CD4-positive, alpha-beta T cell treated with Interferon alpha-2 for 1 hour (primary cell): ENCODE data around the gene VARS2.
A peak's percentile ranks its signal among the peaks of the same experiment; 100 is the strongest.

ENCODE experiments used
- DNase-seq, 2 donors: peaks; one replicate each; pipeline ENCODE4 v3.0.0-alpha.2; 2020 to 2022

Gene VARS2

DNA sequence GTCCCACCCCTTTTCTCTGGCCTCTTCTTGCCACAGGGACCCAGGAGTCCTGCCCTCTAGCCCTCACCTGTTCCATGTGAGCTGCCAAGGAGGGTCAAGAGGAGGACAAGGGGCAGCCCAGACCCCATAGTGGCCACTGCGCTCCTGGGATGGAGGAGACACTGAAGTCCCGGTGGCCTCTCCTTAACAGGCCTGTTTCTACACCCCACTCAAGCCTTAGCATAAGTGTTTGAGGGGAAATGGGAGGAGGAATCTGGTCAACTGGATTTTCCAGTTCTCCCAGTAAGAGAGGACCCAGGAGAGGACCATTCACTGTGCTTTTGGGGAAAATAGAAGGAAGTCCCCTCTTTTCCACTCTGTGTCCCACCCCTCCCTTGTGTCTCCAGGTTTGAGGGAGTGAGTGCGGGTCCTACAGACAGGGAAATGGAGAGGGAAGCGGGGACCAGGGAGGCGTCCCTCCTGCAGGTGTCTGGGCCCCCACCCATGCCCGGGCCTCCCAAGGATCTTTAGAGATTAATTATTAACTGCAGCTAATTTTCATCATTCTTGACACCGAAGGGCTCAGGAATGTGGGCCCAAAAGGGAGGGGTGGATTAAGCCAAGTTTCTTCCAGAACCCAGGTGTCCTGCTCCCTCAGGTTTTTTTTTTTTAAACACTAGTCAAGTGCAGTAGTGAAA, 18.1 kb downstream of the VARS2 start, which contains the start of gene SFTA2:
Gene SFTA2, minus strand, starts transcription at position 202 of the 677 bp plus-strand sequence. Its CDS starts 74 bp downstream, at position 128.
- DNase-seq: no peak

DNA sequence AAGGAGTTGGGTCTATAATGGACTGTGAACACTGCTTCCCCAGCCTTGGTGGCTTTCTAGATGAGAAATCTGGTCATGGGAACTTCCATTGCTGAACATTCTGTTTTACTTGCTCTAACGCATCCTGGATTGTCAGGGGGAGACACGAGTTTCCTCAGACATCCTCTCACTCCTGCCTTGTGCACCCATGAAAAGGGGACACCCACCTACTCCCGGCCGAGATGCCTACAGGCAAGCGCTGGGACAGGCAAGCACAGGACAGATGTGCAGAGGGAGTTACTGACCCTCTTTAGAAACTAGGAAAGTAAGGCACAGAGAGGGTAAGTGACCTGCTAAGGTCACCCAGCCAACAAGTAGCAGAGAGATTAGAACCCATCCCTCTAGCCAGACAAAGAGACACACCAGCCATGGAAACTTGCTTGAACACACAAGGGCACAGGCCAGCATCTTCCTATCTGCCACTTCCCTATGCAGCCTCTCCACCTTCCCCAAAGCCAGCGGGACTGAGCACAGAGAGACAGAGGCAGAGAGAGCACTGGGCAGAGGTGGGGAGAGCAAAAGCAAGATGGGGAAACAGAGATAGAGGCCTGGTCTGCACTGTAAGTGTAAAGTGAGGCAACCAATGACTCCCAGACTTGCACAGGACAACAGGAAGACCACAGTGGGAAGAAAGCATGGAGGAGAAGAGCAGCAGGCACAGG, 18.8 kb downstream of the VARS2 start:
- DNase-seq: no peak

DNA sequence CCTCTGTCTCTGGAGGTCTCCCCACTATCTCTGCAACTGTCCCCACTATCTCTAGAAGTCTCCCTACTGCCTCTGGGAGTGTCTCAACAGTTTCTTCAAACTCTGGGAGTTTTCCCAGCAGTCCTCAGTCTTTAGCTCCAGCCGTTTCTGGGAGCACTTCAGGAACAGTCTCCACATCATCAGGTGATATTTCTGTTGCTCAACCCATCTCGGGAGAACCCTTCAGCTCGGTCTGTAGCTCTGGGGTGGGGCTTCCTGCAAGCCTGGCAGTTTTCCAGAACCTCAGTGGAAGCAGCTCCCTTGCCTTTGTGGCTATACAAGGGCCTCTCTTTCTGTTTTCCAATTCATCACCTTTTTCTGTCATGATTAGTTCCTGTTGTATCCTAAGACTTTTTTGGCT, 21.0 kb downstream of the VARS2 start:
- no peak for DNase-seq

DNA sequence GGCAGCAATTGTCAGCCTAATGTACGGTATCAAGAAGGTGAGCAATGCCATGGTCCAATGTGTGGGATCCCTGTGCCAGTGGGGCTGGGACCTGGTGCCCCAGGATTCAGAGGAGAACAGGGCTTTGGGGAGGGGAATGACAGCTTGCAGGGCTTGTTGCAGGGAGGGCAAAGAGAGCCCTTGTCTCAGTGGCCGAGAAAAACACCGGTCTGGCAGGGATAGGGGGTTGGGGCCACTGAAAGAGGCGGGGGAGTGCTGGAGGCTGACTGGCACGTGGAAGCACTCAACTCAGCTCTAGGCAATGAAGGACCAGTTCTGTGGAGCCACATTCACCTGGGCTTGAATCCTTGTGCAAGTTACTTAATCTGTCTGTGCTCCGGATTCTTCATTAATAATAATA, 23.2 kb downstream of the VARS2 start:
- no peak for DNase-seq

DNA sequence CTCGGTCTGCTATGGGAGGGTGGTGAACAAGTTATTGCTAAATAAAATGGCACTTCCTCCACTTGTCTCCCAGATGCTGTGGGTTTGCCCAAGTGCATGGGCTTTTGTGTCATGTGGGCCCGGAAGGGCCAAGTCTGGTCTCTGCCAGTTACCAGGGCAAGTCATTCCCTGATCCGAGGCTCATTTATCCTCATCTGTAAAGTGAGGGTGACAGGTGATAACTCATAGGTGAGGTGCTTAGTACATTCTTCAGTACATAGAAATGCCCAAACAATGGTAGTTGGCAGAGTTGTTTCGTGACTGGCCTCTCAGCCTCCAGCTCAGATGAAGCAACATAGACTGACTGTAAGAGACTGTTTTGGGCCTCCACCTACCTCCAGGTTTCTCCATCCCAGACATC, 24.7 kb downstream of the VARS2 start:
- DNase-seq: no peak

DNA sequence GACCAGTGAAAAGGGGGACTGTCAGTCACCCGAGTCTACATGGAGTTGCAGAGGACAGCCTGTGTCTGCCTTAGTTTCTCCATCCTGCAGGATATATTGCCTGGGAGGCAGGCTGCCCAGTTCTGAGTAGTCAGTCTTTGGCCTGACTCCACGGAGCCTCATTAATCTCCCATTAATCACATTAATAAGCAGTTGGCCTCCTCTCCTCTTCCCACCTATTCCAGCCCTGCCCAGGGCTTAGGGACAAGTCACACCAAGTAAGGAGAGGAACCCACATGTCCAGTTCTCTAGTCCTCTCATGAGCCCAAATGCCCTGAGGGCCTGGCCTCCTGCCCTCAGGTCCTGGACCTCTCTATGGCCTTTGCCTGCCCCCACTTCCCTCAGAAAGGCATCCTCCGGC, 25.4 kb downstream of the VARS2 start:
- no peak for DNase-seq

DNA sequence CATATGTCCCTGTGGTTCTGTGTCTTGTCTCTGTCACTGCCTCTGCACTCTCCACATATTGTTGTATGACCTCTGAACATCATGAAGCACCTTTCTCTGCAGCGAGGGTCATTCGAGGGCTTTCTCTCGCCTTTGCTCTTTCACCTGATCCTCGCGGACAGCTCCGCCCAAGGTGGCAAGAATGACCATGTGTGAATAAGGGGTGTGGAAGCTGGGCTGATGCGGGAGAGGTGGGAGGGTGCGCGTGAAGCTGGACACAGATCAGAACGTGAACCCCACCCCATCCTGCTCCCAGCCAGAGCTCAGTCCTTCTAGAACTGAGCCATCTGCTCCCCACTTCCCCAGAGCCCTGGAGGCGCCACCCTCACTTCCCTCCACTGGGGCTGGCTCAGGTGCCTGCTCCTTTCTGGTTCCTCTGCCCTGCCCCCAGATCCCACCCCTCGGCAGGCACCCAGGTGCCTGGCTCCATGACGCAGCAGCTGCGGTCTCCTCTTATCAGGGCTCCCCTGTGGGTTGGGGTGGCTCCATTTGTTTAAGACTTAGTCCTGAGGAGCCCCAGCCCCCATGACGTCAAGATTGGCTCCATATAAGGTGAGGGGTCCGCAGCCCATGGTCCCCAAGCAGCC, 26.4 kb downstream of the VARS2 start, which contains the start of gene MUCL3:
Gene MUCL3, plus strand, starts transcription at position 613 of the 626 bp plus-strand sequence. CDS start 27 bp downstream, outside the sequence.
- DNase-seq: no peak

DNA sequence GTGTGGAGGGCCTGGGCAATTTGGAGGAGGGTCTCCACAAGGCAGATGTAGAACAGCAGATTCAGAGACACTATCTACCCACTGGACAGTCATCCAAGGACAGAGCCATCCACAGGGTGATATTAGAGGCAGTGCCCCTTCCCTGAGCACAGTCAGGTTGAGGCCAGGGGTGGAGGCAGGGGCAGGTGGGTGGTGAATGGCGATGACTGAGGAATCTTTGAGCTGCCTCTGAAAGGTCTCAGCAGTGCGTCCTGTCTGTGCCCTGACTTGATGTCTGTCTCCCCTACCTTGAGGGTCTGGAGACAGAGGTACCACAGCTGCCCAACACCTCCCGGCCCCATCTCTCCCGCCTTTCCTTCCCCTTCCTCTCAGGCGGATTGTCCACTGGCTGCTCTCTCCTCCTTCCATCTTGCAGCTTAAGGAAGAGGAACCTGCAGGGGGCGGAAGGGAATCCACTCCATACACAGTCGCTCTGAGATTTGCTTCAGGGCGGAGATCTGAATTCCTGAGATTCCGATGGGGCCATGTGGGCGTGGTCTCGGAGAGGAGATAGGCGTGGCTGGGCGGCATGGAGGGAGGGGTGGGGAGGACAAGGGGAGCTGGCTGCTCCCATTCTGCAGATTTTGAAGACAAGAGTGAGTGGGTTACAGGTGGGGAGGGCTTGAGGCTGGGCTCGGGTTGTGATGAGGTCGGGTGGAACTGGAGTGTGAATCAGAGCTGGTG, 28.5 kb downstream of the VARS2 start:
- DNase-seq: no peak

DNA sequence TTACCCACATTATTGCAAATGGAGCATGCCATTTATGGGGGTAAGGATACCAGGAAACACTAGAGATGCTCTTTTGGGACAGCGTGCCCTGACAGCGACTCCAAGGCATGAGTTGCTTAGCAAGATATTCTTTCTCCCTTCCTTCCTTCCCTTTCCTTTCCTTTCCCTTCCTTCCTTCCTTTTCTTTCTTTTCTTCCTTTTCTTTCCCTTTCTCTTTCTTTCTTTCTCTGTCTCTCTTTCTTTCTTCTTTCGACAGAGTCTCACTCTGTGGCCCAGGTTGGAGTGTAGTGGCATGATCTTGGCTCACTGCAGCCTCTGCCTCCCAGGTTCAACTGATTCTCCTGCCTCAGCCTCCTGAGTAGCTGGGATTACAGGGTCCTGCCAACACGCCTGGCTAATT, 30.0 kb downstream of the VARS2 start:
- no peak for DNase-seq

DNA sequence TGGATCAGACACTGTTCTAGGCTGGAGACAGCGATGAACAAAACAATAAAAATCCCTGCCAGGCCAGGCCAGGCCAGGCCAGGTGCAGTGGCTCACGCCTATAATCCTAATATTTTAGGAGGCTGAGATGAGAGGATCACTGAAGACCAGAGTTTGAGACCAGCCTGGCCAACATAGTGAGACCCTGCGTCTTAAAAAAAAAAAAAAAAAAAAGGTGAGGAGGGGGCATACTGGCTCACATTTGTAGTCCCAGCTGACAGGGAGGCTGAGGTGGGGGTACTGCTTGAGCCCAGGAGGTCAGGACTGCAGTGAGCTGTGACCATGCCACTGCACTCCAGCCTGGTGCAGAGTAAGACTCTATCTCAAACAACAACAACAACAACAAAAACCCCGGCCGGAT, 31.2 kb downstream of the VARS2 start:
- no peak for DNase-seq

DNA sequence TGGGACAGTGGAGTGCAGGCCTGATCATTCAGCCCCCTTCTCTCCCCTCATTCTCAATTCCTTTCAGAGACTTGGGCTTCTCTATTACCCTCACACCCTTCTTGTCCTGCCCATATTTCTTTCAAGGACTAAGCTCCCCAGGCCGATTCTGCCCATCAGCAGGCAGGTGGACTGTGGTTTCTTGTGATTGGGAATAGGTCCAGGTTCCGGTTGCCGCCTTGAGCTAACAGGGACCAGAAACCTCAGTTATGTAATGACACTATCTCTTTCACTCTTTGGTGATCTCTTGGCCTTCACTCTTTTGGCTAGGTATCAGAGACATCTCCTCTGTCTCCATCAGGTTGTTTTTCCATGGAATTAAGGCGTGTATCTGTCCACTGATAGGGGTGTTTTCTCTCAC, 33.2 kb downstream of the VARS2 start:
- DNase-seq: no peak

DNA sequence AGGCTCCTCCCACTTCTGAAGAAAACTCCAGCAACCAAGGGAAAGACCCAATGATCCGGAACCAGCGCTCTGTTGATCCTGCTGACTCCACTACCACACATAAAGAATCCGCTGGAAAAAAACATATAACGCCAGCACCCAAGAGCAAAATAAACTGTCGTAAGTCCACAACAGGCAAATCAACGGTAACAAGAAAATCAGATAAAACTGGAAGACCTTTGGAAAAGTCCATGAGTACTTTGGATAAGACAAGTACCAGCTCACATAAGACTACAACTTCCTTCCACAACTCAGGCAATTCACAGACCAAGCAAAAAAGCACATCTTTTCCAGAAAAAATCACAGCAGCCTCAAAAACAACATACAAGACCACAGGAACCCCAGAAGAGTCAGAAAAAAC, 34.8 kb downstream of the VARS2 start:
- DNase-seq: no peak

DNA sequence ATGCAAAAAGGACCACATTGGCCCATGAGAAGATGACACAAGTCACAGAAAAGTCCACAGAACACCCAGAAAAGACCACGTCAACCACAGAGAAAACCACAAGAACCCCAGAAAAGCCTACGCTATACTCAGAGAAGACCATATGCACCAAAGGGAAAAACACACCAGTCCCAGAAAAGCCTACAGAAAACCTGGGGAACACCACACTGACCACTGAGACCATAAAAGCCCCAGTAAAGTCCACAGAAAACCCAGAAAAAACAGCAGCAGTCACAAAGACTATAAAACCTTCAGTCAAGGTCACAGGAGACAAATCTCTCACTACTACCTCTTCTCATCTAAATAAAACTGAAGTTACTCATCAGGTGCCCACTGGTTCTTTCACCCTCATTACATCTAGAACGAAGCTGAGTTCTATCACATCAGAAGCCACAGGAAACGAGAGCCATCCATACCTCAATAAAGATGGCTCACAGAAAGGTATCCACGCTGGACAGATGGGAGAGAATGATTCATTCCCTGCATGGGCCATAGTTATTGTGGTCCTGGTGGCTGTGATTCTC, 38.0 kb downstream of the VARS2 start:
- no peak for DNase-seq

DNA sequence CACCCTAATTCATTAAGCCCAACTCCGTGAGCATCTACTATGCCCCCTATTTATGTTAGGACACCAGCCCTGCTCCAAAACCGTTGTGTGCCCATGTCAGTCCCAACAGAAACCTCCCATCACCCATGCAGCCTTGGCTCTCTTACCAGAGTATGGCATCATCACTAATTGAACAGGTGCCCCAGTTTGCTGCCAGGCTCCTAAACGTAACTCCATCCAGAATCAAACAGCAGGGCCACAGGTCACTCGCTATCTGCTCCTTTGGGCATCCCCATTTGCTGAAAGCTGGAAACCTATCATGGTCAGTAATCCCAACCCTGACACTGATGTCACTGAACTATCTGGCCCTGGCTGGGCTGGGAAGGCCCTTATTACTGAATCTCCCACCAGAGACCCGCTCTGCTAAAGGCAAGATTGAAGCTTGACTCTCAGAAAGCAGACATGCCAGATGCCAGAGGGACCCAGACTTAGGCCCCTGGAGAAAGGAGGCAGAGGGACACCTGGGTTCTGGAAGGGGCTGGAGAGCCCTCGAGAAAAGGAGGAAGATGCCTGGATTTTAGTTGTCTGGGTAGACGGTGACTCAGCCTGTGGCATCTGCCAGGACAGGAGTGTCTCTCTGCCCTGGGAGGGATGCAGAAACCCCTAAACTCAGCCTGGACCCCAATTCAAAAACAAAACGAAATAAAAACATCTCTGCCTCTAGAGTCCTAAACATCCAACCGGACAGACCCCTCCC, 40.8 kb downstream of the VARS2 start:
- no peak for DNase-seq

DNA sequence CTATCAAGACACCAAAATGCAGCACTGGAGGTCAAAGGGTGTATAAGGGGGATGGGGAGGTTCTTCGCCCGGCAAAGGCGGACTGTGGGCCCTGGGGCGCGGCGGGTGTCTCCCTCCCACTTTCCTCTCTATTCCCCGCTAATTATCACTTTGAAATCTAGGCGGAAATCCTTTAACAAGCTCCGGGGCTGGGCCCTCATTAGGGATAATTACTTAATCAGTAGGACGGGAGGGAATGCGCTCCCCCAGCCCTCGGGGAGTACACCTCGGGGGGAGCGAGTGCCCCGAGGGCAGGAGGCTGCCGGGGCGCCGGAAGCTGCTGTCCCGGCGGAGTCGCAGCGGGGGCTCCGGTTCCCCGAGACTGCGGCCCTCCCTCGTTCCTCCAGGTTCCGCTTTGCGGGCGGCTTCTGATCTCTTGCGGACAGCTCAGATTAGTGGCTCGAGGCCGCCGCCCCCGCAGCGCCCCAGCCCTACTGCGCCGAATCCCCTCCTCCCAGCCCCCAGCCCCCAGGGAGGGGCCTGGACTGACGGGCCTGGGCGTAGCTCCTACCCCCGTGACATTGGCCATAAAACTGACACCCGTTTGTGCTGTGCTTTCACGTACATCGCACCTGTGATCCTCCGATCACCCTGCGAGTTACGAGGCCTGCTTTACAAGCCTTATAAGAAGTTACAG, 41.5 kb downstream of the VARS2 start:
- peak; percentile 63 to 77 for DNase-seq

DNA sequence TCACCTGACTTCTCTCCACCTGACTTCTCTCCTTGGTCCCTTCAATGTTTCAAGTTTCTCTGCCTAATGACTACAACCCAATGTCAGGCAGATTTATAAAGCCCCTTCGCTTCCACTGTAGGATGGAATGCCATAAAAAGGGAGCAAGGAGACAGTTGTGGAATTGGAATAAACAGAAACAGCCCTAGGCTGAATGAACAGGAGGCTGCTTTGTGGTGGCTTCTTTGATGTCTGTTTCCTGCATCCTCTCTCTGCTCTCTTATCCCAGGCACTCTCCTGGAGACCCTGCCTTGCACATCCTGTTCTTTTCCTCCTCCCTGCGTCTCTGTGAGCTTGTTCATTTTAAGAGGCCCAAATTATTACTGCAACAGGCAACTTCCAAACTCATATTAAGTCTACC, 43.7 kb downstream of the VARS2 start:
- no peak for DNase-seq

DNA sequence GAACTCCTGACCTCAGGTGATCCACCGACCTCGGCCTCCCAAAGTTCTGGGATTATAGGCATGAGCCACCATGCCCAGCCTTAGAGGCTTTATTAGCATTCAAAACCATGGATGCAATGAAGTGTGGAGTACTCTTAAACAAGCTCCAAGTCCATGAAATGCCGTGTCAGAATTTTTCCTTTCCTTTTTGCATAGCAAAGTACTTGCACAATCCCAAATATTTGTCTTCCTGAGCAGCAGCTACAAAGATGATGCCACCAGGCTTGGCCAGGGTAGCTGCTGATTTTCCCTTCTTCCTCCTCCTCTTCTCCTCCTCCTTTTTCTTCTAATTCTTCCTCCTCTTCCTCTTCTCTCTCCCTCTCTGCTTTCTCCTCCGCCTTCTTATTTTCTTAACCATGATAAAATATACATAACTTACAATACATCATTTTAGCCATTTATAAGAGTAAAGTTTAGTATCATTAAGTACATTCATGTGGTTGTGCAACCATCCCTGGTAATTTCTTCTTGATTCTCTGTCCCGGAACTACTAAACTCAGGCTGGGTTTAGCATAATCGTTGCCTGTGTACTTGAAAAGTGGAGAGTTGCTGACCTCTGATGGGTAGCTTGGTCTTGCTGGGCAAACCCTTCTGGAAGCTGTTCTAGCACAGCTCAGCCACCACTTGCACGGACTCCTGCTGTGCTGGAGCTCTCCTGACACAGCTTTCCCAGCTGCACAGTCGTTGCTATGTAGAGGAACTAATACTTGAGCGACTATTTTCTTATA, 47.1 kb downstream of the VARS2 start:
- no peak for DNase-seq

DNA sequence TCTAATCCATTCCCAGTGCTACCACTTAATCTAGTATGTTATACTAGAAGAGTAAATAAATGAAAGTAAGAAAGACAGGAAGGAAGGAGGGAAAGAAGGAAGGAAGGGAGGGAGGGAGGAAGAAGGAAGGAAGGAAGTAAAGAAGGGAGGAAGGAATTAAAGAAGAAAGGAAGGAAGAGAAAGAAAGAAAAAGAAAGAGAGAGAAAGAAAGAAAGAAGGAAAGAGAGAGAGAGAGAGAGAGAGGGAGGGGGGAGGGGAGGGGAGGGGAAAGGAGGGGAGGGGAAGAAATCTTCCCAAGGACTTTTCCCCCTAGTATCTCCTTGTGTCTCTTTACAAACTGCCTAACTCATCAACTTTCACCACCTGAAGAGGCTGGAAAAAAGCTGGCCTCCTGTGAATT, 48.7 kb downstream of the VARS2 start:
- DNase-seq: no peak

DNA sequence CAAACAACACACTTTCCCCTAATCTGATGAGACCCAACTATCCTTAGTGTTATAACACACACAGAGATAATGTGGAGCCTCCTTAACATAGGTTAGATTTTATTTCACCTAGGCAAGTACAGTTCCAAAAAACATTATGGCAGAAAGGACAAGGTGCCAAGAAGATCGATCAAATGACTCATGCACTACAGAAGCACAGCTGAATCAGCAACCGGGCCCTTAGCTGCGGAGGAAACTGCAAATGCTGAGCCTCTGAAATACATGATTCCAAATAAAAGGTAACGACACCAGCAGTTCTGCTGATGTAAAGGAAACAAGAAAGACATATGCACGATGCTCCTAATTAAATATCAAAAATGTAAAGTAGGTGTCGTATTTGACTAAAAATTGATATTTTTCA, 49.6 kb downstream of the VARS2 start:
- no peak for DNase-seq

DNA sequence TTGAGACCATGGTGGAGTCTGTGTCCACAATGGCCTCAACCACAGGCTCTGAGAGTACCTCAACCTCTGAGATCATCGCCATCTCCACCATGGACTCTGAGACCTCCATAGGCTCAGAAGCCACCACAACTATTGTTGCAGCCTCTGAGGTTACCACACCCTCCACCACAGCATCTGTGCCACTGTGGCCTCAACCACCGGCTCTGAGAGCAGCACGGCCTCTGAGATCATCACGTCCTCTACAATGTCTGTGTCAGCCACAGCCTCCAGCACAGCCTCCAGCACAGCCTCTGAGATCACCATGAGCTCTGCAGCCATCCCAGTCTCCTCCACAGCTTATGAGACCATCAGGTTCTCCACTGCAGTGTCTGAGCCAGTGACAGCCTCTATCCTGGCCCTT, 50.0 kb downstream of the VARS2 start:
- DNase-seq: peak in 1 of 2 donors; percentile 27

DNA sequence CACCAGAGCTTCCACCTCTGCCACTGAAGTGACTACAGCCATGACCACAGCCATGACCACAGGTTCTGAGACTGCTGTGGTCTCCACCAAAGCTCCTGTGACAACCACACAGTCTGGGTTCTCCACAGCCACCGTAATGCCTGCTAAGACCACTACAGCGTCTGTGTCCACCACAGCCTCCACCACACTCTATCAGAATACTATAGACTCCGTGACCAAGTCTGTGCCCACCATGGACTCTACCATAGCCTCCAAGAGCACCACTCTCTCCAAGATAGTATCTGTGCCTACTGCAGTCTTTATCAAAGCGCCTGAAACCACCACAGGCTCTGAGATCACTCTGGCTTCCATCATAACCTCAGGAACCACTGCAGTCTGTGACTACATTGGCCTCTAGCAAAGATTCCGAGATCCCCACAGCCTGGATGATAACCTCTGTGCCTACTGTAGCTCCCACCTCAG, 51.1 kb downstream of the VARS2 start:
- DNase-seq: no peak
